ENCODE results near the gene C1QB.

DNA sequence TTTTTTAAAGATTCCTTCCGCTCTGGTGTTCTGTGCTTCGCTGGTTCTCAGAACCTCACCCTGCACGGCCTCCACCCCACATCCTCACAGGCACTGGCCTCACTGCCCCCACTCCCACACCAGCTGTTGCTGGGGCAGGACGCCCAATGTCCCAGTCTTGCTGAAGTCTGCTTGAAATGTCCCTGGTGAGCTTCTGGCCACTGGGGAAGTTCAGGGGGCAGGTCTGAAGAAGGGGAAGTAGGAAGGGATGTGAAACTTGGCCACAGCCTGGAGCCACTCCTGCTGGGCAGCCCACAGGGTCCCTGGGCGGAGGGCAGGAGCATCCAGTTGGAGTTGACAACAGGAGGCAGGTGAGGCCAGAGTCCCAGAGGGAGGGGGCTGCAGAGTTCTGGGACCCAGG, 16.7 kb upstream of the C1QB start, which contains the start of gene C1QA:
- TF ChIP-seq POLR2A (IDR thresholded peaks at IDR 0.05; ENCODE audit: low read depth, low read length) (no peak), POLR2AphosphoS5 (IDR thresholded peaks at IDR 0.05; ENCODE audit: low read depth, low read length) (no peak)
